Activated T-cell treated with anti-CD3 and anti-CD28 coated beads, Interleukin-2, amount 50 U/mL, for 4 hours (primary cell): Measurements from ENCODE around the gene KAZALD1. TPM values are rescaled to one million over a fixed set of nuclear protein-coding genes. Genes with fewer than 3 reads are reported as not detected.
A peak's percentile ranks its signal among the peaks of the same experiment; 100 is the strongest.

Experiments
- ATAC-seq, 2 donors: fragments of 200-7000 bp; cut with Tn5 transposase; one replicate each; pipeline ENCODE4 v1.10.0; 2021
- DNase-seq: peaks from one replicate; pipeline ENCODE4 v3.0.0-alpha.2; 2020
- H3K27me3 Mint-ChIP-seq: one replicate; pipeline ENCODE4 v1.8.0; 2021; ENCODE audit warnings: low read depth, mixed read lengths
- H3K36me3 Mint-ChIP-seq: one replicate; pipeline ENCODE4 v1.8.0; 2022; ENCODE audit warnings: mixed read lengths; ENCODE audit not compliant: insufficient read depth
- H3K4me1 Mint-ChIP-seq: one replicate; pipeline ENCODE4 v1.8.0; 2021; ENCODE audit warnings: low read depth, mixed read lengths
- H3K4me3 Mint-ChIP-seq: one replicate; pipeline ENCODE4 v1.8.0; 2021; ENCODE audit warnings: mild to moderate bottlenecking, moderate library complexity, mixed read lengths
- H3K9me3 Mint-ChIP-seq: one replicate; pipeline ENCODE4 v1.8.0; 2021; ENCODE audit warnings: mixed read lengths
- total RNA-seq, 3 donors: library from RNA; stranded (reverse); gene quantifications; one replicate each; pipeline ENCODE4 v1.2.1, GENCODE V29; 2021

Gene KAZALD1
- total RNA-seq, 3 donors from 2014 or later, result 0.19 TPM; not detected in 2

DNA sequence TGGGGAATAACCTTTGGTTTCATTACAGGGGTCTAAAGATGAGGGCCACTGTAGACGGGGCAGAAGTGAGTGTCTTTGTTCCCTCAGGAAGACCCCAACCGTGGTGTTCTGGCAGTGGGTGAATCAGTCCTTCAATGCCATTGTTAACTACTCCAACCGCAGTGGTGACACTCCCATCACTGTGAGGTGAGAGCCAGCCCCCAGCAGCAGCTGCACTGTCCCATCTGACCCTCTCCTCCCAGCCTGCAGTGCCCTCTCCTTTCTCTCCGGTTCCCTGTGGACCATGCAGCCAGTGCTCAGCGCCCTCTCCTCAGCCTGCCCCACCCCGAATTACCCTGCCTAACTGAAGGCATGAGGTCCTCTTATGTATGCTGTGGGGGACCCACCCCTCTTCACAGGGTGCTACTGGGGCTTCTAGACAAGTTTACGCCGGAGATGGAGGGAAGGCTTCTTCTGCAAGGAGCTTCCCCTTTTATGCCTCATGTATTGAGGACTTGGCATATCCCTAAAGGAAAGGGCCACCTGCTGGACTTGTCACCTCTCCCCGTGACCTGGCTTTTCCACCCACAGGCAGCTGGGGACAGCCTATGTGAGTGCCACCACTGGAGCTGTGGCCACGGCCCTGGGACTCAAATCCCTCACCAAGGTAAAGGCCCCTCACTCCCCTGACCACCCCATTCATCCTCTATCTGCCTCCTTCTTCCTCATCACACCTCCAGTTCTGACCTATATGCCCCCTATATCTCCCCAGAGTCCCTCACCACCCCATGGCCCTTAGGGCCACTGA lies 25.7 kb upstream of the KAZALD1 start:
- peaks cover 19% of the 10 kb centered on the region for H3K36me3 Mint-ChIP-seq
- no peaks in the 10 kb centered on the region for H3K27me3 Mint-ChIP-seq
- no peaks in the 10 kb centered on the region for H3K9me3 Mint-ChIP-seq
- H3K4me1 Mint-ChIP-seq, result peaks cover 19% of the 10 kb centered on the region
- H3K4me3 Mint-ChIP-seq, result no peak overlapping the region
- DNase-seq, result no peak
- ATAC-seq, result no peak

DNA sequence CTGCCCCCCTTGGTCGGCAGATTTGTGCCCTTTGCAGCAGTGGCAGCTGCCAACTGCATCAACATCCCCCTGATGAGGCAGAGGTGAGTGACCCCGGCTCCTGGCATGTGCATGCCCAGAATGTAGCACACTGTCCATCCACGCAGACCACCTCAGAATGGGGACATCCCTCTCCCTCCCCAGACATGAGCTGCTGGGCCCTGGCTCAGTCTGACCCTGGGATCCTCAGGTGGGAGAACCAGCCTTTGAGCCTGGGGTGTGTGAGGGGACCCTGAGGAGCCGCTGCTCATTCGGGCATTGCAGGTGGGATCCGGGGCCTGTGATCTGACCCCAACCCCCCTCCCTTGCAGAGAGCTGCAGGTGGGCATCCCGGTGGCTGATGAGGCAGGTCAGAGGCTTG lies 25.1 kb upstream of the KAZALD1 start:
- H3K4me3 Mint-ChIP-seq, result no peak overlapping the region
- H3K27me3 Mint-ChIP-seq, result no peaks in the 10 kb centered on the region
- DNase-seq (no peak), ATAC-seq (no peak)
- peaks cover 19% of the 10 kb centered on the region for H3K36me3 Mint-ChIP-seq
- peaks cover 17% of the 10 kb centered on the region for H3K4me1 Mint-ChIP-seq
- H3K9me3 Mint-ChIP-seq, result no peaks in the 10 kb centered on the region

DNA sequence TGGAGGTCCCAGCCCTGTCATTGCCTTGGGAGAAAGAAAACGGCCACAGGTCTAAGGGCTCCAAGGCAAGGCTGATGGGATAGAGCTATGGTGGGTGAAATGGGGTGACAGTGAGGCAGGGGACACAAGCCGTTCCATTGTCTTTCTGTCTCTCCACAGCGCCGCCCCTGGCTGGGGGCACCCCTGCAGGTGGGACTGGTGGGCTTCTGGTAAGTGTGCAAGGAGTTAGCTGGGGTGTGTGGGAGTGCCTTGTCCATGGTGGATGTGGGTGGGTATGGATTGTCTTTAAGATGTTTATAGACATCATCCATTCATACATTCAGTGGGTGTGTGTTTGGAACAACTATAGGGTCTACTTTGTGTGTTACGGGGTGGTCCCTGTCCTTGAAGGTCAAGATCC lies 23.3 kb upstream of the KAZALD1 start:
- no peak for ATAC-seq
- no peak overlapping the region for H3K4me3 Mint-ChIP-seq
- H3K36me3 Mint-ChIP-seq, result peaks cover 19% of the 10 kb centered on the region

DNA sequence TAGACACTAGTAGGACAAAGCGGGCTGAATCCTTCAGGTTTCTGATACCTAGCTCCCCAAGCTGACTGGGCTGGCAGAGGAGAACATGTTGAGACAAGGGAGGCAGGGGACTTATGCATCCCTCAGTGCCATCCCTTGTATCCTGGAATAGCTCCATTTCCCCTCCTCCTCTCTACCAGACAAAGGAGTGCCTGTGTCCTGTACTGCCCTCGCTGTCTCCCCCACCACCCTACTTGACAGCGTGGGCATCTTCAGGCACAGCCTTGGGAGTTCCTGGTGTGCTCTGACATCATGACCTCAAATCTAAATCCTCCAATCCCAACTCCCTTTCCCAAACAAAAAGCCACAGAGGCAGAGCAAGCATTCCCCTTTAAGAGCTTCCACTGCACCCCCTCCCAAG lies 21.7 kb upstream of the KAZALD1 start:
- ATAC-seq (no peak), DNase-seq (no peak)
- Mint-ChIP-seq H3K9me3 (no peaks in the 10 kb centered on the region), H3K27me3 (no peaks in the 10 kb centered on the region), H3K36me3 (peaks cover 19% of the 10 kb centered on the region), H3K4me1 (peaks cover 22% of the 10 kb centered on the region), H3K4me3 (no peak overlapping the region)

More for the DNA sequence above, 23.3 kb upstream of the KAZALD1 start:
- Mint-ChIP-seq H3K9me3 (no peaks in the 10 kb centered on the region), H3K4me1 (peaks cover 21% of the 10 kb centered on the region), H3K27me3 (no peaks in the 10 kb centered on the region)
- DNase-seq, result no peak

GRCh38 chr10:101040851-101041250 lies 20.9 kb upstream of the KAZALD1 start:
- no peak for DNase-seq
- peaks cover 22% of the 10 kb centered on the region for H3K4me1 Mint-ChIP-seq
- H3K27me3 Mint-ChIP-seq, result no peaks in the 10 kb centered on the region
- H3K9me3 Mint-ChIP-seq, result no peaks in the 10 kb centered on the region
- peaks cover 16% of the 10 kb centered on the region for H3K36me3 Mint-ChIP-seq
- no peak for ATAC-seq
- no peak overlapping the region for H3K4me3 Mint-ChIP-seq

GRCh38 chr10:101041252-101041761 lies 20.5 kb upstream of the KAZALD1 start:
- DNase-seq, result peak; percentile 70
- Mint-ChIP-seq H3K36me3 (peaks cover 13% of the 10 kb centered on the region), H3K4me3 (peak overlapping the region; percentile 21), H3K9me3 (no peaks in the 10 kb centered on the region), H3K27me3 (peaks cover 1% of the 10 kb centered on the region), H3K4me1 (peaks cover 22% of the 10 kb centered on the region)
- ATAC-seq, result peak; percentile 87

- no peak for ATAC-seq
- no peaks in the 10 kb centered on the region for H3K9me3 Mint-ChIP-seq
- H3K4me1 Mint-ChIP-seq, result peaks cover 22% of the 10 kb centered on the region
- H3K4me3 Mint-ChIP-seq, result peak overlapping the region; percentile 91
- H3K36me3 Mint-ChIP-seq, result peaks cover 13% of the 10 kb centered on the region
- no peak for DNase-seq
- peaks cover 9% of the 10 kb centered on the region for H3K27me3 Mint-ChIP-seq
These were observed 19.7 kb upstream of the KAZALD1 start for GRCh38 chr10:101042118-101042517.

- peaks cover 16% of the 10 kb centered on the region for H3K27me3 Mint-ChIP-seq
- H3K4me1 Mint-ChIP-seq, result peaks cover 22% of the 10 kb centered on the region
- H3K9me3 Mint-ChIP-seq, result no peaks in the 10 kb centered on the region
- DNase-seq (peak; percentile 77), ATAC-seq (peak; percentile 95 to 96)
- H3K4me3 Mint-ChIP-seq, result peak overlapping the region; percentile 91
- H3K36me3 Mint-ChIP-seq, result peaks cover 7% of the 10 kb centered on the region
These were observed 19.0 kb upstream of the KAZALD1 start for GRCh38 chr10:101042667-101043362.

GRCh38 chr10:101043363-101043707 lies 18.5 kb upstream of the KAZALD1 start:
- Mint-ChIP-seq H3K9me3 (no peaks in the 10 kb centered on the region), H3K36me3 (peaks cover 2% of the 10 kb centered on the region), H3K27me3 (peaks cover 20% of the 10 kb centered on the region), H3K4me3 (peak overlapping the region; percentile 91), H3K4me1 (peaks cover 24% of the 10 kb centered on the region)
- no peak for DNase-seq
- no peak for ATAC-seq

GRCh38 chr10:101044117-101044516 lies 17.7 kb upstream of the KAZALD1 start:
- DNase-seq (no peak), ATAC-seq (no peak)
- Mint-ChIP-seq H3K4me3 (no peak overlapping the region), H3K36me3 (peaks cover 2% of the 10 kb centered on the region), H3K4me1 (peaks cover 30% of the 10 kb centered on the region), H3K27me3 (peaks cover 28% of the 10 kb centered on the region), H3K9me3 (no peaks in the 10 kb centered on the region)

DNA sequence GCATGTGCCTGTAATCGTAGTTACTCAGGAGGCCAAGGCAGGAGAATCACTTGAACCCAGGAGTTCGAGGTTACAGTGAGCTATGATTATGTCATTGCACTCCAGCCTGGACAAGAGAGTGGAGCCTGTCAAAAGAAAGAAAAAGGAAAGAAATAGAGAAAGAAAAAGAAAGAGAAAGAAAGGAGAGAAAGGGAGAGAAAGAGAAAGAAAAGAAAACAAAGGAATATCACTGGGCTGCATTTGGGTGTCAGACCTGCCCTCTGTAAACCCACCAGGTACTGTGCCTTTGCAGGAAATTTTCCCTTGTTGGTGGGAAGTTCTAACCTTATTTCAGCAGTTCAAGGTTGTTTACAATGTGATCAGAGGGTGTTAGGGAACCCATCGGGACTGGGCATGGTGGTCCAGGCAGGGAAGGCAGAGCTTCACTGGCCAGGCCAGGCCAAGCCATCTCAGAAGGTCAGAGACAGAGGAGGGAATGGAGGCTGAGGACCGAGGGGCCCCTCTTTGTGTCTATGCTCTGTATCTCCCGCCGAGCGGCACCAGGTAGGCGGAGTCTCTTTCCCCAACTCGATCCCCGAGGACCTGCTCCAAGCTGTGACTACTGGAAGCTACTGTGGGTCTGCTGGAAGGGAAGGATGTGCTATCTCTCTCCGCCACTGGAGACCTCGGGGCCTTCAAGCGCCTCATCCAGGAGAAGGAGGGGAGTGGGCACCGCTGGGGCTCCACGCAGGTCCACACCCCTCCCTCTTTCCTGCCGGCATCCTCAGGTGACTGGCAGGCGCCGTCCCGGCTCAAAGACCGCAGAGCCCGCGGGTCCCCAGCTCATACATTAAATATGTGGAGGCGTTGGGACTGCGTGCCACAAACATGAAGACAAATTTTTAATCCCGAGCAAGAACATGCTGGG lies 15.2 kb upstream of the KAZALD1 start:
- Mint-ChIP-seq H3K9me3 (no peaks in the 10 kb centered on the region), H3K4me1 (peaks cover 26% of the 10 kb centered on the region), H3K27me3 (peaks cover 47% of the 10 kb centered on the region), H3K4me3 (no peak overlapping the region), H3K36me3 (no peaks in the 10 kb centered on the region)
- ATAC-seq, result no peak
- no peak for DNase-seq

DNA sequence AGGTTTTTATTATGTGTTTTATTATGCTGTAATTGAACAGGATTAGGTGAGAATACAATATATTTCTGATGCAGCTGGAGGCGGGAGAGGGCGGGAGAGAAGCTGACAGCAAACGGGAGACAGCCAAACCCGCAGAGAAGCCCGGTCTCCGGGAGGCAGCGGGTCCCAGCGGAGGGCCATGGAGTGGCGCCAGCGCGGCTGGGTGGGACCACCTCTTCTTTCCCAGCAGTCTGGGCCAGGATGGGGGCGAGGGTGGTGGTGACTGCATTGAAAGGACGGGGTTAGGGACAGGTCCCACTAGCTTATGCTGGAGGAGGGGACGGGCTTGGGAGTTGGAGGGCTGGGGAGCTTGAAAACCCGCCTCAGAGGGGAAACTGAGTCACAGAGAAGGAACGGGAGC lies 14.5 kb upstream of the KAZALD1 start:
- no peak overlapping the region for H3K4me3 Mint-ChIP-seq
- DNase-seq (no peak), ATAC-seq (no peak)
- no peaks in the 10 kb centered on the region for H3K36me3 Mint-ChIP-seq
- peaks cover 47% of the 10 kb centered on the region for H3K27me3 Mint-ChIP-seq
- H3K9me3 Mint-ChIP-seq, result no peaks in the 10 kb centered on the region
- peaks cover 21% of the 10 kb centered on the region for H3K4me1 Mint-ChIP-seq

GRCh38 chr10:101047961-101048892 lies 13.6 kb upstream of the KAZALD1 start:
- Mint-ChIP-seq H3K4me1 (peaks cover 12% of the 10 kb centered on the region), H3K4me3 (no peak overlapping the region), H3K27me3 (peaks cover 47% of the 10 kb centered on the region), H3K9me3 (no peaks in the 10 kb centered on the region), H3K36me3 (no peaks in the 10 kb centered on the region)
- DNase-seq (no peak), ATAC-seq (no peak)
